ENCODE measurements around the gene LIPM.

Gene LIPM

DNA sequence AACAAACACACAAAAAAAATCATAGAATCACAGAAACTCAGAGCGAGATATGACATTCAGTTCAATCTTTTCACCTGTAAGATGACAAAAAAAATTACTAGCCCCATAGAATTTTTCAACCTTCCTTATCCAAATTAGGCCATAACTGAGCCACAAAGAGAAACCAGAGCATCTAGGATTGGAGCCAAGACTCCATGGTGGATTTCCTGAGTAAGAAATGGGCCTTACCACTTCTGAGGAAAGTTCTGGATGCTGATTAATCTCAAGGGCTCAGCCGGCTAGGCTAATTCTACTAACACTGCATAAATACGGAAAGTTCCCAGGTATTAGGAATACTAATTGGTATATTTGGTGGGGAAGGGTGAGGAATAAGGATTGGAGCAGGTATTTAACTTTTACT lies 16.8 kb downstream of the LIPM start:
- H3K9me3 ChIP-seq (ENCODE audit: insufficient read depth, low read length, severe bottlenecking), result no peaks in the 10 kb centered on the region
- no peaks in the 10 kb centered on the region for H3K79me2 ChIP-seq (ENCODE audit: insufficient read depth, low read length)
- H3K27ac ChIP-seq (ENCODE audit: low read length), result no peak overlapping the region
- no peaks in the 10 kb centered on the region for H4K20me1 ChIP-seq (ENCODE audit: insufficient read depth, low read length)
- no peak overlapping the region for H2AFZ ChIP-seq (ENCODE audit: low read depth, low read length)
- H3K4me1 ChIP-seq (ENCODE audit: insufficient read depth, low read length), result no peaks in the 10 kb centered on the region
- H3K36me3 ChIP-seq (ENCODE audit: insufficient read depth, low read length), result no peaks in the 10 kb centered on the region
- peaks cover 16% of the 10 kb centered on the region for H3K27me3 ChIP-seq (ENCODE audit: insufficient read depth, low read length, poor library complexity)
- ATAC-seq (ENCODE audit: insufficient read depth, low read depth), result no peak
- H3K4me2 ChIP-seq (ENCODE audit: insufficient read depth, low read length), result no peak overlapping the region
- no peak overlapping the region for H3K9ac ChIP-seq (ENCODE audit: low read depth, low read length)
- DNase-seq, result no peak
- H3K4me3 ChIP-seq (ENCODE audit: low read depth in 1 of 2, low read length in 2 of 2), result no peak overlapping the region
- TF ChIP-seq, protein P1, sequence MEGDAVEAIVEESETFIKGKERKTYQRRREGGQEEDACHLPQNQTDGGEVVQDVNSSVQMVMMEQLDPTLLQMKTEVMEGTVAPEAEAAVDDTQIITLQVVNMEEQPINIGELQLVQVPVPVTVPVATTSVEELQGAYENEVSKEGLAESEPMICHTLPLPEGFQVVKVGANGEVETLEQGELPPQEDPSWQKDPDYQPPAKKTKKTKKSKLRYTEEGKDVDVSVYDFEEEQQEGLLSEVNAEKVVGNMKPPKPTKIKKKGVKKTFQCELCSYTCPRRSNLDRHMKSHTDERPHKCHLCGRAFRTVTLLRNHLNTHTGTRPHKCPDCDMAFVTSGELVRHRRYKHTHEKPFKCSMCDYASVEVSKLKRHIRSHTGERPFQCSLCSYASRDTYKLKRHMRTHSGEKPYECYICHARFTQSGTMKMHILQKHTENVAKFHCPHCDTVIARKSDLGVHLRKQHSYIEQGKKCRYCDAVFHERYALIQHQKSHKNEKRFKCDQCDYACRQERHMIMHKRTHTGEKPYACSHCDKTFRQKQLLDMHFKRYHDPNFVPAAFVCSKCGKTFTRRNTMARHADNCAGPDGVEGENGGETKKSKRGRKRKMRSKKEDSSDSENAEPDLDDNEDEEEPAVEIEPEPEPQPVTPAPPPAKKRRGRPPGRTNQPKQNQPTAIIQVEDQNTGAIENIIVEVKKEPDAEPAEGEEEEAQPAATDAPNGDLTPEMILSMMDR (IDR thresholded peaks at IDR 0.05; ENCODE audit: borderline replicate concordance, extremely low read depth, low read length, poor library complexity, severe bottlenecking), result no peak
- no peak for TF ChIP-seq EZH2 (IDR thresholded peaks at IDR 0.05; ENCODE audit: borderline replicate concordance, low read depth, low read length, severe bottlenecking)

DNA sequence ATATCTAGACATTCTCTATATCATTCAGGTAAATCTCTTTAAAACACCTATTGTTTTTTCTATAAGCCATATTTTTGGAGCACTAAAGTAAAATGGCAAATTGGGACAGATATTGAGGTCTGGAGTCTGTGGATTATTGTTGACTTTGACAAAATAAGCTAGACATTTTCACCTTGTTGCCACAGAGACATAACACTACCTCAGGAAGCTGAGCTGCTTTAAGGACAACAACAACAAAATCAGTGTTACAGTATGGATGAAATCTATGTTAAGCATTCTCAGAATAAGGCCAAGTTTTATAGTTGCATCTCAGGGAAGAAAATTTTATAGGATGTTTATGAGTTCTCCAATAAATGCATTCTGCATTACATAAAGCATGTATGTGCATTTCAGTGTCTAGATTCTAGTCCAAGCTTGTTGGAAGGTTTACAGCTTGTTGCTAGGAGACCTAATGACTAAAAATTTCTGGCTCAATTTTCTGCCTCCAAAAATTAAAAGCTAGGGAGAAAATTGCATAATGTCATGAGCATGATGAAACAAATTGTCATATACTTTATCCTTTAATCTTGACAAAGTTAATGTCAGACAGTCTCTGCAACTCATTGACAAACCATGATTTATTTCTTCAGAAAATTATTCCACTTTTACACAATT lies 18.3 kb downstream of the LIPM start:
- TF ChIP-seq EZH2 (IDR thresholded peaks at IDR 0.05; ENCODE audit: borderline replicate concordance, low read depth, low read length, severe bottlenecking), result no peak
- H3K9ac ChIP-seq (ENCODE audit: low read depth, low read length), result no peak overlapping the region
- no peaks in the 10 kb centered on the region for H3K4me1 ChIP-seq (ENCODE audit: insufficient read depth, low read length)
- no peaks in the 10 kb centered on the region for H3K36me3 ChIP-seq (ENCODE audit: insufficient read depth, low read length)
- H4K20me1 ChIP-seq (ENCODE audit: insufficient read depth, low read length), result no peaks in the 10 kb centered on the region
- no peaks in the 10 kb centered on the region for H3K9me3 ChIP-seq (ENCODE audit: insufficient read depth, low read length, severe bottlenecking)
- no peaks in the 10 kb centered on the region for H3K79me2 ChIP-seq (ENCODE audit: insufficient read depth, low read length)
- no peak for DNase-seq
- no peak overlapping the region for H3K27ac ChIP-seq (ENCODE audit: low read length)
- ATAC-seq (ENCODE audit: insufficient read depth, low read depth), result no peak
- H3K4me3 ChIP-seq (ENCODE audit: low read depth in 1 of 2, low read length in 2 of 2), result no peak overlapping the region
- H3K4me2 ChIP-seq (ENCODE audit: insufficient read depth, low read length), result no peak overlapping the region
- no peak overlapping the region for H2AFZ ChIP-seq (ENCODE audit: low read depth, low read length)
- H3K27me3 ChIP-seq (ENCODE audit: insufficient read depth, low read length, poor library complexity), result peaks cover 13% of the 10 kb centered on the region

DNA sequence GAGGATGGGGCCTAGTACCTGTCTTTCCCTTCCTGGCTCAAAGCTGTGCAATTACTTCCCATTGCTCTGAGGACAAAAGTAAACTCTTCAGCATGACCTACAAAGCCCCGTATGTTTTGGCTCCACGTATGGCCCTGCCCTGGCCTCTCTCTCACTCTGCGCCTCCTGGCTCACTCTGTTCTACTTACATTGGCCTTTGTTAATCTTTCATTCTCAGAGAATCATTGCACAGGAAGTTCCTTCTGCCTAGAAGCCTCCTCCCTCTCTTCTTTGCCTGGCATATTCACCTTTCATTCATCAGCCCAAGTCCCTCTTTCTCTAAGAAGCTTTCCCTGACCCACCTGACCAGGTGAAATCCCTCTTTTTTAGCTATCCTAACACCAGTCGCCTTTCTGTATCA lies 23.9 kb downstream of the LIPM start:
- no peak for ATAC-seq (ENCODE audit: insufficient read depth, low read depth)

DNA sequence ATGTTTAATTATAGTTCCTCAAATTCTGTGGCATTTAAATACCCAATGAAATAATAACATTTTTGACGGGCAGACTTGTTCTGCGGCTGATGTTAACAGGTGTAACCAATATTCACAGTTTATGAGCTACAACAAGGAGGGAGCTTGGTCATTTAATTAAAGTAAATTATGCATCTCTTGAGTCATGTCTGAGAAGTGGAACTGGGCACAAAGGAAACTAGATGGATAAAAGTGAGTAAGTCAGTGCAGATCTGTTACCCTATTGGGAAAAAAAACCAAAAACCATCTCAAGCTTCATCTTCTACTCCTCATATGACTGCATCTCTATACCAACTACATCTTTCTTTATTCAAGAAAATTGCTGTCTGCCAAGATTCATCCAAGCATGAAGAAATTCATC lies 25.1 kb downstream of the LIPM start:
- H3K36me3 ChIP-seq (ENCODE audit: insufficient read depth, low read length), result no peaks in the 10 kb centered on the region
- no peak for DNase-seq
- H3K79me2 ChIP-seq (ENCODE audit: insufficient read depth, low read length), result no peaks in the 10 kb centered on the region

More for the DNA sequence above, 23.9 kb downstream of the LIPM start:
- no peaks in the 10 kb centered on the region for H3K36me3 ChIP-seq (ENCODE audit: insufficient read depth, low read length)
- no peak overlapping the region for H2AFZ ChIP-seq (ENCODE audit: low read depth, low read length)
- no peaks in the 10 kb centered on the region for H3K9me3 ChIP-seq (ENCODE audit: insufficient read depth, low read length, severe bottlenecking)
- H4K20me1 ChIP-seq (ENCODE audit: insufficient read depth, low read length), result no peaks in the 10 kb centered on the region
- H3K4me1 ChIP-seq (ENCODE audit: insufficient read depth, low read length), result no peaks in the 10 kb centered on the region
- no peak overlapping the region for H3K9ac ChIP-seq (ENCODE audit: low read depth, low read length)
- TF ChIP-seq EZH2 (IDR thresholded peaks at IDR 0.05; ENCODE audit: borderline replicate concordance, low read depth, low read length, severe bottlenecking), result no peak
- TF ChIP-seq, protein P1 (IDR thresholded peaks at IDR 0.05; ENCODE audit: borderline replicate concordance, extremely low read depth, low read length, poor library complexity, severe bottlenecking), result no peak
- H3K27ac ChIP-seq (ENCODE audit: low read length), result no peak overlapping the region
- no peak for DNase-seq
- H3K4me2 ChIP-seq (ENCODE audit: insufficient read depth, low read length), result no peak overlapping the region
- H3K79me2 ChIP-seq (ENCODE audit: insufficient read depth, low read length), result no peaks in the 10 kb centered on the region
- H3K4me3 ChIP-seq (ENCODE audit: low read depth in 1 of 2, low read length in 2 of 2), result no peak overlapping the region
- H3K27me3 ChIP-seq (ENCODE audit: insufficient read depth, low read length, poor library complexity), result peaks cover 10% of the 10 kb centered on the region

More for the DNA sequence above, 25.1 kb downstream of the LIPM start:
- peaks cover 19% of the 10 kb centered on the region for H3K27me3 ChIP-seq (ENCODE audit: insufficient read depth, low read length, poor library complexity)
- no peak for TF ChIP-seq EZH2 (IDR thresholded peaks at IDR 0.05; ENCODE audit: borderline replicate concordance, low read depth, low read length, severe bottlenecking)
- TF ChIP-seq, protein P1 (IDR thresholded peaks at IDR 0.05; ENCODE audit: borderline replicate concordance, extremely low read depth, low read length, poor library complexity, severe bottlenecking), result no peak
- no peak overlapping the region for H2AFZ ChIP-seq (ENCODE audit: low read depth, low read length)
- no peak overlapping the region for H3K9ac ChIP-seq (ENCODE audit: low read depth, low read length)
- no peak overlapping the region for H3K4me2 ChIP-seq (ENCODE audit: insufficient read depth, low read length)
- H3K4me3 ChIP-seq (ENCODE audit: low read depth in 1 of 2, low read length in 2 of 2), result no peak overlapping the region
- H4K20me1 ChIP-seq (ENCODE audit: insufficient read depth, low read length), result no peaks in the 10 kb centered on the region
- no peak overlapping the region for H3K27ac ChIP-seq (ENCODE audit: low read length)
- H3K9me3 ChIP-seq (ENCODE audit: insufficient read depth, low read length, severe bottlenecking), result no peaks in the 10 kb centered on the region
- H3K4me1 ChIP-seq (ENCODE audit: insufficient read depth, low read length), result no peaks in the 10 kb centered on the region
- no peak for ATAC-seq (ENCODE audit: insufficient read depth, low read depth)
